K562 (cell line): ENCODE results near the gene DIAPH1. TPM values are rescaled to one million over a fixed set of nuclear protein-coding genes. Genes with fewer than 3 reads are reported as not detected.

ENCODE experiments used
- ATAC-seq: fragments of 200-7000 bp; cut with Tn5 transposase; 3 replicates; pipeline ENCODE4 v1.9.1; 2020; ENCODE audit warnings: moderate library complexity
- BruUV-seq: library from RNA; stranded (reverse); fragments of 400-500 nt; replicated peaks from 2 replicates; lab custom pipeline; 2021; lab: Mats Ljungman, UMichigan
- CTCF ChIA-PET: fragments of 300-600 bp; formaldehyde crosslinking; extraction: SDS; loops from one replicate; lab custom pipeline; 2021; ENCODE audit warnings: low intra/inter-chr PET ratio; lab: Yijun Ruan, JAX
- POLR2A ChIA-PET: fragments of 300-600, 350-650 bp; sonication (Branson Sonifier 250); formaldehyde crosslinking; extraction: SDS; loops from one replicate; lab custom pipeline; 2021; ENCODE audit warnings: antibody characterized with exemption, inconsistent platforms; lab: Yijun Ruan, JAX
- DNase-seq, 4 experiments: peaks; one replicate each; pipeline versions ENCODE4 v3.0.0 to v3.0.0-alpha.2; 2011 to 2018; ENCODE audit warnings: low spot score in 3 of 4, mixed read lengths in 3 of 4; ENCODE audit errors: extremely low read depth in 1 of 4
- FAIRE-seq: peaks from 2 replicates; lab custom pipeline; 2011; peaks lifted over from hg19 to GRCh38; lab: Jason Lieb, UNC
- H2AFZ ChIP-seq: 2 replicates; pipeline ENCODE4 v1.6.0; 2011; ENCODE audit warnings: low read depth, low read length, control low read depth, inconsistent platforms
- H3K27ac ChIP-seq: fragments of 200-600 bp; 3 replicates; pipeline ENCODE4 v1.8.0; 2011; ENCODE audit warnings: low read depth, mild to moderate bottlenecking, control low read depth, inconsistent platforms, low read length, moderate library complexity, mixed read lengths; ENCODE audit errors: extremely low read depth
- H3K27me3 ChIP-seq, 2 experiments: fragments of 300-600 bp in 1 of 2; 2 replicates in 1 of 2; 3 replicates in 1 of 2; pipeline versions ENCODE4 v1.6.0 to v1.8.0; 2011; ENCODE audit warnings: inconsistent platforms in 2 of 2, low read length in 2 of 2, mild to moderate bottlenecking in 1 of 2, mixed read lengths in 1 of 2, moderate library complexity in 1 of 2; ENCODE audit not compliant: control insufficient read depth in 2 of 2, insufficient read depth in 2 of 2
- H3K36me3 ChIP-seq: fragments of 300-600 bp; 3 replicates; pipeline ENCODE4 v1.8.0; 2011; ENCODE audit warnings: mild to moderate bottlenecking, low read length, inconsistent platforms; ENCODE audit not compliant: control insufficient read depth, insufficient read depth
- H3K4me1 ChIP-seq, 2 experiments: fragments of 200-600 bp in 1 of 2; replicated peaks in 1 of 2; 2 replicates in 1 of 2; 3 replicates in 1 of 2; pipeline versions ENCODE4 v1.5.1 to v1.8.0; 2011; ENCODE audit warnings: inconsistent platforms in 2 of 2, low read length in 2 of 2, mild to moderate bottlenecking in 1 of 2, mixed read lengths in 1 of 2, moderate library complexity in 1 of 2; ENCODE audit not compliant: control insufficient read depth in 2 of 2, insufficient read depth in 2 of 2
- H3K4me2 ChIP-seq: 2 replicates; pipeline ENCODE4 v1.6.1; 2011; ENCODE audit warnings: low read length, control low read depth, inconsistent platforms, mixed read lengths; ENCODE audit not compliant: insufficient read depth
- H3K4me3 ChIP-seq: fragments of 200-600 bp; sonication (generic), shearing (Covaris generic); 2 replicates; pipeline ENCODE4 v1.5.1; 2016; ENCODE audit warnings: control low read depth, inconsistent platforms
- H3K79me2 ChIP-seq: fragments of 200-600 bp; 3 replicates; pipeline ENCODE4 v1.8.0; 2011; ENCODE audit warnings: low read length, inconsistent platforms; ENCODE audit not compliant: control insufficient read depth, insufficient read depth
- H3K9ac ChIP-seq, 2 experiments: 2 replicates each; pipeline versions ENCODE4 v1.6.0 to v1.6.1; 2011; ENCODE audit warnings: low read depth in 2 of 2, low read length in 2 of 2, control low read depth in 1 of 2, inconsistent platforms in 1 of 2, mild to moderate bottlenecking in 1 of 2, mixed read lengths in 1 of 2; ENCODE audit not compliant: insufficient read depth in 1 of 2
- H3K9me1 ChIP-seq: one replicate; pipeline ENCODE4 v1.6.0; 2011; ENCODE audit warnings: inconsistent platforms, mild to moderate bottlenecking, low read length, moderate library complexity; ENCODE audit not compliant: control insufficient read depth, insufficient read depth
- H3K9me3 ChIP-seq: replicated peaks from 2 replicates; pipeline ENCODE4 v1.5.1; 2011; ENCODE audit warnings: low read depth, low read length, inconsistent platforms; ENCODE audit not compliant: control insufficient read depth, insufficient read depth
- H4K20me1 ChIP-seq: replicated peaks from 2 replicates; pipeline ENCODE4 v1.6.1; 2011; ENCODE audit warnings: low read length, inconsistent platforms, mixed read lengths; ENCODE audit not compliant: control insufficient read depth, insufficient read depth
- ARID1B ChIP-seq: fragments of 450-650 bp; IDR thresholded peaks from 2 replicates; pipeline ENCODE4 v1.6.1; 2016; ENCODE audit warnings: antibody characterized with exemption, mild to moderate bottlenecking, inconsistent platforms
- BCL6 ChIP-seq: fragments of 250-450 bp; sonication (Bioruptor Pico); IDR thresholded peaks from 2 replicates; pipeline ENCODE4 v1.4.0; 2020
- CBFA2T2 ChIP-seq: fragments of 450-650 bp; conservative IDR thresholded peaks from 2 replicates; pipeline ENCODE4 v1.6.1; 2017; ENCODE audit warnings: mild to moderate bottlenecking
- HNRNPL ChIP-seq: fragments of 200-400 bp; formaldehyde crosslinking; IDR thresholded peaks from 2 replicates; pipeline ENCODE4 v1.6.1; 2017; ENCODE audit warnings: low read depth, mild to moderate bottlenecking, low read length
- POLR3A ChIP-seq: IDR thresholded peaks from 2 replicates; pipeline ENCODE4 v1.6.1; 2011; ENCODE audit warnings: borderline replicate concordance, mild to moderate bottlenecking, moderate library complexity; ENCODE audit not compliant: insufficient read length, insufficient read depth; ENCODE audit errors: extremely low read depth
- RCOR1 ChIP-seq, 2 experiments: IDR thresholded peaks; 2 replicates each; pipeline ENCODE4 v1.6.1; 2012; ENCODE audit warnings: low read depth in 2 of 2, low read length in 2 of 2, borderline replicate concordance in 1 of 2, improper control_type of control experiment in 1 of 2
- SETDB1 ChIP-seq: IDR thresholded peaks from one replicate; pipeline ENCODE4 v1.6.1; 2012; ENCODE audit warnings: low read length, control low read depth, inconsistent platforms
- SIN3B ChIP-seq: fragments of 450-650 bp; IDR thresholded peaks from 2 replicates; pipeline ENCODE4 v1.6.1; 2017; ENCODE audit warnings: low read depth, mild to moderate bottlenecking, moderate library complexity
- SMARCA4 ChIP-seq: fragments of 450-650 bp; IDR thresholded peaks from 2 replicates; pipeline ENCODE4 v1.6.1; 2016
- SMARCC2 ChIP-seq: fragments of 450-650 bp; IDR thresholded peaks from 2 replicates; pipeline ENCODE4 v1.6.1; 2017; ENCODE audit warnings: antibody characterized with exemption, moderate library complexity, mild to moderate bottlenecking, low read depth
- VEZF1 ChIP-seq: fragments of 200-800 bp; sonication (Bioruptor generic); IDR thresholded peaks from 2 replicates; pipeline ENCODE4 v1.6.1; 2017; ENCODE audit warnings: missing genetic modification characterization, missing compliant biosample characterization
- WGBS: fragments of 100-300 bp; shearing (Covaris generic); methylation state at CpG from one replicate; pipeline ENCODE4 v1.1.6; 2016; ENCODE audit warnings: low coverage, mixed read lengths; ENCODE audit not compliant: insufficient coverage; ENCODE audit errors: missing lambda C conversion rate; 5-methylcytosine and 5-hydroxymethylcytosine counted together
- in situ Hi-C: fragments of 300-500 bp; cut with MboI; formaldehyde crosslinking; loops from 4 replicates; pipeline ENCODE4 v1.15.0; 2018; ENCODE audit warnings: inconsistent platforms, mixed read lengths
- intact Hi-C: fragments of 100-400 bp; cut with micrococcal nuclease; formaldehyde crosslinking; loops from 2 replicates; pipeline ENCODE4 v1.14.2; 2022
- polyA plus RNA-seq, 8 experiments: library from polyadenylated mRNA; depleted of rRNA in 4 of 8; stranded (reverse) in 5 of 8; unstranded in 3 of 8; fragments of >200 nt; fragmentation: Nextera tagmentation in 2 of 8; fragmentation: Illumina TruSeq in 1 of 8; extraction: Ambion mirVana in 2 of 8; extraction: Trizol in 1 of 8; gene quantifications; 2 replicates each; pipeline versions ENCODE4 v1.2.1 to v1.2.3, GENCODE V29; 2011 to 2014; ENCODE audit warnings: inconsistent platforms in 1 of 8, missing spikeins in 1 of 8
- total RNA-seq, 7 experiments: library from RNA; depleted of rRNA in 6 of 7; stranded (reverse); fragments of >200 nt in 6 of 7; fragmentation: Illumina TruSeq in 2 of 7; extraction: Trizol in 2 of 7; gene quantifications; 2 replicates each; pipeline versions ENCODE4 v1.2.1 to v1.2.3, GENCODE V29; 2011 to 2021; ENCODE audit warnings: low replicate concordance in 1 of 7

DIAPH1 gene
- total and polyA plus RNA-seq, 9 of the 15 experiments (the other 6 are each of a cell fraction or from before 2014, with no cell fraction given): 60.8 to 328 (median 97.8) TPM

DNA sequence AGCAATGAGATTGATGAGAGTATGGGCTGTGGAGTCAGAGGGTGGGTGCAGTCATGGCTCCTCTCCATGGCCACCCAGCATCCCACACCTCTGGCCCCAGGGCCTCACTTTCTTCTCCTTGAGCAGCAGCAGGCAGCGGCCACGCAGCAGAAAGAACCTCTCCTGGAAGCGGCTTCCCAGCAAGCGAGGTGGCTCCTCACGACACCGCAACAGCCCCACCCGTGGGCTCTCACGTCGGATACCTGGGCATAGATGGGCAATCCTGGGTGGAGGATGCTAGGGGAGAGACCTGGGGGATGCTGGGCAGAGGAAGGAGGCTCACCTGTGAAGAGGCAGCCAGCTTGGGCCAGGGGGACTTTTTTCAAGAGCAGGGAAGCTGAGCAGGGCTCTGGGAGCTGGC lies 37.6 kb upstream of the DIAPH1 start:
- TF ChIP-seq SMARCA4: no peak
- no peak for TF ChIP-seq POLR3A
- TF ChIP-seq SMARCC2: no peak
- no peak for TF ChIP-seq VEZF1 (CRISPR knock-in tag)
- no peak for TF ChIP-seq CBFA2T2
- no peak for TF ChIP-seq RCOR1 (IDR thresholded peaks at IDR 0.05; ENCODE audit: borderline replicate concordance in 1 of 2, low read depth in 2 of 2, low read length in 2 of 2)
- no peak for TF ChIP-seq SETDB1
- TF ChIP-seq SIN3B: no peak
- no peak for TF ChIP-seq ARID1B
- TF ChIP-seq BCL6 (CRISPR knock-in tag): no peak
- no peak for TF ChIP-seq HNRNPL
- POLR2A ChIA-PET: interaction anchor here (0.7 kb wide), 1 partner anchor 679 kb away, joined by 3 read pairs; no protein-coding TSS in a partner anchor

More for the DNA sequence above, 37.6 kb upstream of the DIAPH1 start:
- H3K9ac ChIP-seq: no peak overlapping the region; a peak in 1 of 4 replicates
- H3K27me3 ChIP-seq: no peaks in the 10 kb centered on the region
- peaks cover 11% of the 10 kb centered on the region; the same call in 2 of the 3 replicates for H3K36me3 ChIP-seq
- H3K27ac ChIP-seq: no peak overlapping the region
- no peaks in the 10 kb centered on the region for H3K9me3 ChIP-seq
- no peaks in the 10 kb centered on the region for H3K79me2 ChIP-seq
- WGBS: 76% methylated on average over 9 of the region's 9 CpGs
- no peak overlapping the region for H3K4me2 ChIP-seq
- peaks cover 5 to 13% of the 10 kb centered on the region in 2 experiments for H3K4me1 ChIP-seq
- no peak overlapping the region for H2AFZ ChIP-seq
- no peak overlapping the region for H3K4me3 ChIP-seq
- DNase-seq (no peak), FAIRE-seq (no peak), ATAC-seq (no peak)
- H3K9me1 ChIP-seq: peaks cover 5% of the 10 kb centered on the region
- H4K20me1 ChIP-seq: no peaks in the 10 kb centered on the region
- intact Hi-C loops: no loop called here
- CTCF ChIA-PET: no interaction called here
- in situ Hi-C loops: no loop called here
- no TSS peak for BruUV-seq
